DOHH2 (cell line): Measurements from ENCODE around the gene APBB1.

Experiments
- CTCF ChIP-seq: fragments of 200-600 bp; sonication (generic); IDR thresholded peaks from one replicate; pipeline ENCODE4 v1.5.1; 2014; ENCODE audit warnings: antibody characterized with exemption, mild to moderate bottlenecking, low read depth, low read length; ENCODE audit not compliant: poor library complexity, severe bottlenecking
- EZH2phosphoT487 ChIP-seq: fragments of 200-600 bp; sonication (generic); IDR thresholded peaks from 2 replicates; pipeline ENCODE4 v1.6.1; 2017; ENCODE audit warnings: borderline replicate concordance, mild to moderate bottlenecking, antibody characterized with exemption, low read length, moderate library complexity, mixed read lengths

- TF ChIP-seq CTCF (no peak), EZH2phosphoT487 (no peak)
Measured at GRCh38 chr11:6455070-6455469, 36.2 kb upstream of the APBB1 start.
